GM19193 (cell line): ENCODE data around the gene TMX3.

ENCODE experiments used
- POLR2A ChIP-seq: IDR thresholded peaks from 4 replicates; pipeline ENCODE4 v1.6.1; 2011; ENCODE audit not compliant: insufficient read depth, insufficient read length; ENCODE audit errors: extremely low read depth

Gene TMX3

GRCh38 chr18:68724021-68724420, 9.1 kb upstream of the TMX3 start:
- no peak for TF ChIP-seq POLR2A

- TF ChIP-seq POLR2A: no peak
Observed at GRCh38 chr18:68723539-68723938, 8.6 kb upstream of the TMX3 start.

DNA sequence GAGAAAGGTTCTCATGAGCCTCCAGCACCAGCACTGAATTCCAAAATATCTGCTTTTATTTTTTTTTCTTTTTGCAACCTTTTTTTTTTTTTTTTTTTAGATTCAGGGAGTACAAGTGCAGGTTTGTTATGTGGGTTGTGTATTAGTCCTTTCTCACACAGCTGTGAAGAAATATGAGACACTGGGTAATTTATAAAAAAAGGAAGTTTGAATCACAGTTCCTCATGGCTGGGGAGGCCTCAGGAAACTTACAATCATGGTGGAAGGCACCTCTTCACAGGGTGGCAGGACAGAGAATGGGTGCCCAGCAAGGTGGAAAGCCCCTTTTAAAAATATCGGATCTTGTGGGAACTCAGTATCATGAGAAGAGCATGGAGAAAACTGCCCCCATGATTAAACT, 7.9 kb upstream of the TMX3 start:
- TF ChIP-seq POLR2A: no peak

- TF ChIP-seq POLR2A: no peak
Observed at GRCh38 chr18:68721681-68722583, 7.0 kb upstream of the TMX3 start.

DNA sequence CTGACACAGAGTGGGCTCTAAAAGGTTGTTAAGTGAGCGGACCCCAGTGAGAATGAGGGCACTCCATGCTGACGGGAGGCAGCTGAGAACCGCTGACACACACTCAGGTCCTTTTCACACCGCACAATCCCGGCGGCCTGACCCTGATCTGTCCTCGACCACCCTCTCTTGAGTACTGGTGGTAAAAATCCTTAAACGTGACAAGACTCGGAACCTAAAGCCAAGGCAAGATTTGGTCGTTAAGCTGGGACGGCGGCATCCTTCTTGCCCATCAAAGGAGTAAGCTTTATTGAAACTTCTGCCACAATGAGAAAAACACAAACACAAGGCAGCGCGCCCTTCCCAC, 569 bp downstream of the TMX3 start:
- no peak for TF ChIP-seq POLR2A

- no peak for TF ChIP-seq POLR2A
Observed at GRCh38 chr18:68713796-68714195, 1.1 kb downstream of the TMX3 start.

GRCh38 chr18:68713131-68713530, 1.8 kb downstream of the TMX3 start:
- no peak for TF ChIP-seq POLR2A

DNA sequence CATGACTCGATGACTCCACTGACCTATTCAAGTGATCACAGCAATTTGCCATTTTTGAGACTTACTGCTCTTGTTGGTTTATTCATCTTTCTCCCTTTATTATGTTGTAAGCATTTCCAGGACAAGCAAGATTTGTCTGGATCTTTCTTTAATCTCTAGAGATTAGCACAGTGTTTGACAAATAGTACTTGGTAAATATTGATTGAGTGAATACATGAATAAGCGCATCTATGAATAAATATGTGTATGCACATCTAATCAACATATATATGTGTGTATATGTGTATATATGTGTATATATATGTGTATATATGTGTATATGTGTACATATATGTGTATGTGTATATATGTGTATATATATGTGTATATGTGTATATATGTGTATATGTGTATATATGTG, 7.3 kb downstream of the TMX3 start:
- no peak for TF ChIP-seq POLR2A

- TF ChIP-seq POLR2A: no peak
Observed at GRCh38 chr18:68705119-68705518, 9.8 kb downstream of the TMX3 start.

GRCh38 chr18:68703326-68703725, 11.6 kb downstream of the TMX3 start:
- TF ChIP-seq POLR2A: no peak

GRCh38 chr18:68701353-68701752, 13.6 kb downstream of the TMX3 start:
- TF ChIP-seq POLR2A: no peak

- TF ChIP-seq POLR2A: no peak
Observed at GRCh38 chr18:68699043-68699442, 15.9 kb downstream of the TMX3 start.

DNA sequence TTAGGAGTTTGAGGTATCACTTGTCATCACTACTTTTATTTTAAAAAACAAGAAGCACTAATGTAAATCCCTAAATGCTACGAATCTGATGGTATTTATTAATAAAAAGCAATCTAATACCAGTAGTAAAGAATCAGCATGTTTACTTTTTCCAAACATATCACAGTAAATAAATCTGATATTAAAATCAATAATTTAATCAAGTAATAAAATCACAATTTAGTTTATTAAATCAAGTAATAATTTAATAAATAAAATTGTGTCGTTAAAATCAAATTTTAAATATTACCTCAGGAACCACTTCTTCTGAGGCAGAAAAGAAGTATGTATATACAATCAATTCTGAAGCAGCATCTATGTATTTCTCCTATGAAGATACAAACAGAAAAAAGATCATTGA, 18.0 kb downstream of the TMX3 start:
- TF ChIP-seq POLR2A: no peak

DNA sequence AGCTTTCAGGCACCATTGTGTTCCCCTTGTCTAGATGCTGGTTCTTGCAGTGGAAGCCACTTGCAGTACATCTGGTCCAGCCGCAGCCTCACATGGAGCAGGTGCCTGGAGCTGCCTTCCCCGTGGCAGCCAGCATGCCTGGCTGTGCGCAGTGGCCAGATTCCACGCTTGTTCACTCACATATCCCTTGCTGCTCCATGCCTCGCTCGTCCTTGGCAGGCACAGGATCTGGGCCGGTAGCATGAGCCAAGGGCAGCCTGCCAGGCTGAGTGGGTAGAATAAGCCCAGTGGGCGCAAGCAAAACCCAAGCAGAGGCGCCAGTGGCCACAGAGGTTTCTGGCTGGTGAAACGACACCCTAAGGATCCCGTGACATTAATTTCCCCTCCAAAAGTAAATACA, 20.6 kb downstream of the TMX3 start:
- no peak for TF ChIP-seq POLR2A

GRCh38 chr18:68693091-68693815, 21.7 kb downstream of the TMX3 start:
- TF ChIP-seq POLR2A: no peak

- TF ChIP-seq POLR2A: no peak
Observed at GRCh38 chr18:68679528-68679927, 35.4 kb downstream of the TMX3 start.

DNA sequence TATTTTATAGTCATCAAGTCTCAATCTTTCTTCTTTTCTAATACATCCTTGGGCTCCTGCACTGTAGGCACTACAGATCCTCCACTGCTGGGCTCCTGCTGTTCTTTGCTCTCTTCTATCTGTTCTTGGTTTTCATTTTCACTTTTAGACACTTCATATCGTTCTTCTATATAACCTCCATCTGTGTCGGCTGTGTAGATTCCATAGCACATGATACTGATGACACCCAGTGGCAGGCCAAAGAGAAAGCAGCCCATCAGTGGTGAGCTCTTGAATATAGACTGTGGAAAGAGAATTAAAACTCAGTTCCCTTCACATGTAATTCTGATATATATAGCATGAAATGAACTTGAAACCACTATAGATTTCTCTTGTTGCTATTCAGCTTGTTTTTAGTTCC, 38.0 kb downstream of the TMX3 start:
- no peak for TF ChIP-seq POLR2A

GRCh38 chr18:68667121-68667520, 47.8 kb downstream of the TMX3 start:
- no peak for TF ChIP-seq POLR2A
